ENCODE results near the gene ALX3.

Gene ALX3

DNA sequence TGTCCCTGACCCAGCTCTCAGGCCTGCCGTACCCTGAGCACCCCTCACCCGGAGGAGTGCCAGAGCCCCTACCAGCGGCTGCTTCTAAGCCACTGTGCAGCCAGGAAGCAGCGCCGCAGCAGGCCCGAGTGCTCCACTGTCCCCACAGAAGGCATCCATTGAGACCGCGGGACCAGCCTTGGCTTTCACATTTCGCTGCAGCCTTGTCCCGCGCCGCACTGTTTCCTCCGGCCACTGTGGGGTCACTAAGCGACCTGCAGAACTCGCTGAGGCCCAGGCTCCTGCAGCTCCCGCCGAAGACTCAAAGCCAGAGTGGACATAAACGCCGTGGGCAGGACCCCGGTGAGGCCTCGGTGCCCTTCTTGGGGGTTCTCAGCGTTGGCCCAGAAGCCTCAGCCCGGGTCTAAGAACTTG is 3.0 kb downstream of the ALX3 start:
- no peak for TF ChIP-seq CTCF (IDR thresholded peaks at IDR 0.05)

DNA sequence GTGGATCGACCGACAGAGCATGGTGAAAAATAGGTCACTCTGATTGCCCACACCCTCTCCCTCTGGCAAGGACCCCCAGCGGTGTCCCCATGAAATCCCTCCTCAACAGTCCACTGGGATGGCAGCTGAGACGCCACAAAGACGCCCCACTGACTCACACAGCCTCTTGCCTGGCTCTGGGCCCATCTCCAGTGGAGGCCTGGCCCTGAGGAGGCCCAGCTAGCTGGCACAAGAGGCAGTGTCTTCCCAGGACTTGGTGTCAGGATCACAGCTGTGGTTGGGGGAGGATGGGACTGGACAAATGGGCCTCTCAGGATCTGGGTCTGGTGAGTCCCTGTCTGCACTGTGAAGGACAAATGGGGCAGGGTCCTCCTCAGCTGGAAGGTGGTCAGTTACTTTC is 4.6 kb downstream of the ALX3 start:
- no peak for TF ChIP-seq CTCF (IDR thresholded peaks at IDR 0.05)

GRCh38 chr1:110064576-110065337 is 5.7 kb downstream of the ALX3 start:
- TF ChIP-seq CTCF (IDR thresholded peaks at IDR 0.05) = no peak

GRCh38 chr1:110063781-110064180 is 6.7 kb downstream of the ALX3 start:
- no peak for TF ChIP-seq CTCF (IDR thresholded peaks at IDR 0.05)

DNA sequence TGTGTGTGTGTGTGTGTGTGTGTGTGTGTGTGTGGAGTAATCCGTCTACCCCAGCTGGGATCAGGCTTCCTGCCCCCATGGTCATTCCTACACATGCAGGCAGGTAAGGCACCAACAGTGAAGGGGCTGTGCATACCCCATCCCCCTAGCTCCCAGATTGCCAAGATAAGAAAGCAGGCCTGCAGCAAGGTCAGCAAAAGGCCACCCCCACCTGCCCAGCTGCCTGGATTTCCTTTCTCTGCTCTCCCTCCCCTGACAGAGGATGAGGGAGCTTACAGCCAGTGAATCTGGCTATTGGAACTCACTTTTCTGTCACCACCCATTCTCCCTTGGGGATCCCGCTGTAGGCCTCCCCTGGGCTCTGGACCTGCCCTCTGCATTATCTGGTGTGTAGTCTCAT is 7.9 kb downstream of the ALX3 start:
- no peak for TF ChIP-seq CTCF (IDR thresholded peaks at IDR 0.05)

DNA sequence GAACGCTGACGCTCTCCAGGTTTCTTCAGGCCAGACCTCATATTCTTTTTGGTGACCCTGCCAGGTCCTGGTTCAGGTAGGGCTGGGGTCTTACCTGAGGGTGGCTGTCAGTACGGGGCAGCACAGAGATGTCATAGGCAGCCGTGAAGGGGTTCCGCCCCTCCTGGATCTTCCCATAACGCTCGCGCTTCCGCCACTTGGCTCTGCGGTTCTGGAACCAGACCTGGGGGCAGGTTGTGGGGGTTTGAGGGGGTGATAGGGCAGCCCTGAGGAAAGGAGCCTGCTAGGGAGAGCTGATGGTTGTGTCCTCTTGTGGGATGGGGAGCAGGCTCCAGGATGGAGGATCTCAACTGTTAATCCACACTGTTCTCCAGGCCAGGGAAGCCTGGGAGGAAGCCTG is 9.1 kb downstream of the ALX3 start:
- TF ChIP-seq CTCF (IDR thresholded peaks at IDR 0.05) = no peak

GRCh38 chr1:110060662-110061060 is 9.8 kb downstream of the ALX3 start:
- TF ChIP-seq CTCF (IDR thresholded peaks at IDR 0.05) = no peak
